Neural progenitor cell (in vitro differentiated cells): ENCODE measurements around the gene UBE2F. TPM values are rescaled to one million over a fixed set of nuclear protein-coding genes. Genes with fewer than 3 reads are reported as not detected.

ENCODE experiments used
- DNase-seq: peaks from one replicate; pipeline ENCODE4 v3.0.0-alpha.2; 2016; ENCODE audit warnings: low spot score
- H2AFZ ChIP-seq: fragments of 200-600 bp; sonication (generic); replicated peaks from 2 replicates; pipeline ENCODE4 v1.6.1; 2016; ENCODE audit warnings: antibody characterized with exemption
- H3F3A ChIP-seq: fragments of 200-600 bp; sonication (generic); 2 replicates; pipeline ENCODE4 v1.6.1; 2016; ENCODE audit warnings: antibody characterized with exemption, low read depth
- H3K27ac ChIP-seq: fragments of 200-600 bp; sonication (generic); 2 replicates; pipeline ENCODE4 v1.5.1; 2016; ENCODE audit warnings: mild to moderate bottlenecking
- H3K27me3 ChIP-seq: fragments of 200-600 bp; sonication (generic); 2 replicates; pipeline ENCODE4 v1.6.1; 2016; ENCODE audit warnings: mild to moderate bottlenecking, moderate library complexity
- H3K36me3 ChIP-seq: fragments of 200-600 bp; sonication (generic); 2 replicates; pipeline ENCODE4 v1.5.1; 2016
- H3K4me1 ChIP-seq: fragments of 200-600 bp; sonication (generic); 2 replicates; pipeline ENCODE4 v1.6.1; 2016; ENCODE audit warnings: mixed run types
- H3K4me2 ChIP-seq: fragments of 200-600 bp; sonication (generic); 2 replicates; pipeline ENCODE4 v1.6.1; 2016
- H3K4me3 ChIP-seq: fragments of 200-600 bp; sonication (generic); 2 replicates; pipeline ENCODE4 v1.5.1; 2016
- H3K79me2 ChIP-seq: fragments of 200-600 bp; sonication (generic); 2 replicates; pipeline ENCODE4 v1.6.1; 2016; ENCODE audit warnings: low read depth
- H3K9ac ChIP-seq: fragments of 200-600 bp; sonication (generic); 2 replicates; pipeline ENCODE4 v1.6.1; 2016
- H3K9me3 ChIP-seq: fragments of 200-600 bp; sonication (generic); 2 replicates; pipeline ENCODE4 v1.5.1; 2016; ENCODE audit warnings: low read depth
- H4K20me1 ChIP-seq: fragments of 200-600 bp; sonication (generic); 2 replicates; pipeline ENCODE4 v1.6.1; 2016; ENCODE audit warnings: low read depth
- H3K27ac Mint-ChIP-seq: 3 replicates; pipeline ENCODE4 v1.8.0; 2021; ENCODE audit warnings: mixed read lengths
- H3K27me3 Mint-ChIP-seq: 2 replicates; pipeline ENCODE4 v1.8.0; 2022; ENCODE audit warnings: low read depth, mild to moderate bottlenecking, inconsistent platforms, moderate library complexity, mixed read lengths; ENCODE audit not compliant: insufficient read depth
- H3K36me3 Mint-ChIP-seq: 3 replicates; pipeline ENCODE4 v1.8.0; 2021; ENCODE audit warnings: mixed read lengths
- H3K4me1 Mint-ChIP-seq: 3 replicates; pipeline ENCODE4 v1.8.0; 2021; ENCODE audit warnings: mixed read lengths
- H3K4me3 Mint-ChIP-seq: 3 replicates; pipeline ENCODE4 v1.8.0; 2021; ENCODE audit warnings: mild to moderate bottlenecking, moderate library complexity, mixed read lengths
- H3K9me3 Mint-ChIP-seq: 3 replicates; pipeline ENCODE4 v1.8.0; 2020; ENCODE audit warnings: mixed read lengths
- EZH2 ChIP-seq: fragments of 200-600 bp; sonication (generic); IDR thresholded peaks from 2 replicates; pipeline ENCODE4 v1.6.1; 2017; ENCODE audit warnings: antibody characterized with exemption, mild to moderate bottlenecking, moderate library complexity
- EZH2phosphoT487 ChIP-seq: fragments of 200-600 bp; sonication (generic); IDR thresholded peaks from 2 replicates; pipeline ENCODE4 v1.6.1; 2017; ENCODE audit warnings: antibody characterized with exemption
- total RNA-seq: library from RNA; depleted of rRNA; stranded (reverse); fragments of >200 nt; gene quantifications from 2 replicates; pipeline ENCODE4 v1.2.3, GENCODE V29; 2015; ENCODE audit warnings: low replicate concordance
- TF ChIP-seq, protein P1 (sequence below): fragments of 200-600 bp; sonication (generic); IDR thresholded peaks from 2 replicates; pipeline ENCODE4 v1.5.1; 2017; ENCODE audit warnings: antibody characterized with exemption, mild to moderate bottlenecking

Gene UBE2F
- total RNA-seq, 1 donor from 2014 or later, result 77.4 TPM

DNA sequence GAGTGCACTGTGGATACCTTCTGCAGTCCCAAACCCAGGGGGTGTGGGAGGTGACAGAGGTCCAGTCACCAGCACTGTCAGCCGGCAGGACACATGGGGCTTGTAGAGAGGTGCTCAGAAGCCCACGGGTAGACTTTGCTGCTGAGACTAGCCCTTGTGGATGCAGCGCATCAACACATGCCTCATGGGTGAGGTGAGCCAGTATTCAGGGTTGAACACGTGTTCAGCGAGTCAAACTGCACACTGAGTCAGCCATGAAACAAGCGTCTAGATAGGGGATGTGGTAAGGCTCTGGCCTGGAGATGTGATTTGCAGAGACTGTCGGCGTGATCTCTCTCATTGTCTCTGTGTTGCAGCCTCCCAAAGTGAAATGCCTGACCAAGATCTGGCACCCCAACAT lies 58.2 kb downstream of the UBE2F start:
- TF ChIP-seq EZH2 (no peak), EZH2phosphoT487 (no peak)
- TF ChIP-seq, protein P1, sequence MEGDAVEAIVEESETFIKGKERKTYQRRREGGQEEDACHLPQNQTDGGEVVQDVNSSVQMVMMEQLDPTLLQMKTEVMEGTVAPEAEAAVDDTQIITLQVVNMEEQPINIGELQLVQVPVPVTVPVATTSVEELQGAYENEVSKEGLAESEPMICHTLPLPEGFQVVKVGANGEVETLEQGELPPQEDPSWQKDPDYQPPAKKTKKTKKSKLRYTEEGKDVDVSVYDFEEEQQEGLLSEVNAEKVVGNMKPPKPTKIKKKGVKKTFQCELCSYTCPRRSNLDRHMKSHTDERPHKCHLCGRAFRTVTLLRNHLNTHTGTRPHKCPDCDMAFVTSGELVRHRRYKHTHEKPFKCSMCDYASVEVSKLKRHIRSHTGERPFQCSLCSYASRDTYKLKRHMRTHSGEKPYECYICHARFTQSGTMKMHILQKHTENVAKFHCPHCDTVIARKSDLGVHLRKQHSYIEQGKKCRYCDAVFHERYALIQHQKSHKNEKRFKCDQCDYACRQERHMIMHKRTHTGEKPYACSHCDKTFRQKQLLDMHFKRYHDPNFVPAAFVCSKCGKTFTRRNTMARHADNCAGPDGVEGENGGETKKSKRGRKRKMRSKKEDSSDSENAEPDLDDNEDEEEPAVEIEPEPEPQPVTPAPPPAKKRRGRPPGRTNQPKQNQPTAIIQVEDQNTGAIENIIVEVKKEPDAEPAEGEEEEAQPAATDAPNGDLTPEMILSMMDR, result no peak
- Histone ChIP-seq H3K4me3 (no peak overlapping the region), H2AFZ (no peak overlapping the region), H3K36me3 (no peaks in the 10 kb centered on the region), H3K27me3 (no peaks in the 10 kb centered on the region), H3K27ac (no peak overlapping the region), H3K9ac (no peak overlapping the region), H3K9me3 (no peaks in the 10 kb centered on the region), H3F3A (no peaks in the 10 kb centered on the region), H4K20me1 (peaks cover 9% of the 10 kb centered on the region), H3K4me1 (no peaks in the 10 kb centered on the region), H3K79me2 (no peaks in the 10 kb centered on the region), H3K4me2 (no peak overlapping the region)
- DNase-seq, result no peak
- H3K9me3 Mint-ChIP-seq, result no peaks in the 10 kb centered on the region
- H3K4me3 Mint-ChIP-seq, result no peak overlapping the region
- no peaks in the 10 kb centered on the region for H3K27me3 Mint-ChIP-seq
- no peak overlapping the region for H3K27ac Mint-ChIP-seq
- no peaks in the 10 kb centered on the region for H3K4me1 Mint-ChIP-seq
- peaks cover 2% of the 10 kb centered on the region for H3K36me3 Mint-ChIP-seq

DNA sequence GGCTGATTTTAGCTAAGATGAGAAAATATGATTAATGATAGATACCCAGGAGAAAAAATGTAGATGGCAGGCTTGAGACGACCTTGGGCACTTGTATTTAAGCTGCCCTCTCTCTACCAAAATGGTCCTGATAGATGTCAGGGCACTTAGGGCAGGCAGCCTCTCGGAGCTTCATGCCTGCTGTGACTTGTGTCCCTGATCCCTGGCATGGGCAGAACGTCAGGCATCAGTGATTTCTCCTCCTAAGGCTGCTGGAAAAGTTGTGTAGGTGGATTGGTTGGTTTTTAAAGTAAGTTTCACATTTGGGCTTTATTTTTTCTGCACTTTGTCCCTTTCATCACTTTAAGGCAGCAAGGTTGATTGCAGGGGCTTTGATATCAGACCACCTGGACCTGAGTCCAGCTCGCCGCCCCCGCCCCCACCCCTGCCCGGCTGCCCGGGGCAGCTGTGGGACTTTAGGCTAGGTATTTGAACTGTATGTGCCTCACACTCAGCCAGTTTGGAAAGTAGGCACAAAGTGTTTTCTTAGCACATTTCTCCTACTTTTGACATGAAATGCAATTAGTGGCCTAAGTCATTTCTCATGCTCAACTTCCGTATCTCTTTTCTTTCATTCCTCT lies 59.0 kb downstream of the UBE2F start:
- Histone ChIP-seq H3F3A (no peaks in the 10 kb centered on the region), H2AFZ (no peak overlapping the region), H3K27ac (no peak overlapping the region), H3K4me2 (no peak overlapping the region), H3K9ac (no peak overlapping the region), H3K9me3 (no peaks in the 10 kb centered on the region), H4K20me1 (peaks cover 9% of the 10 kb centered on the region), H3K4me1 (no peaks in the 10 kb centered on the region), H3K79me2 (no peaks in the 10 kb centered on the region), H3K4me3 (no peak overlapping the region), H3K36me3 (no peaks in the 10 kb centered on the region), H3K27me3 (no peaks in the 10 kb centered on the region)
- Mint-ChIP-seq H3K4me1 (no peaks in the 10 kb centered on the region), H3K9me3 (no peaks in the 10 kb centered on the region), H3K27ac (no peak overlapping the region), H3K36me3 (peaks cover 7% of the 10 kb centered on the region), H3K27me3 (no peaks in the 10 kb centered on the region), H3K4me3 (no peak overlapping the region)
- TF ChIP-seq EZH2phosphoT487 (no peak), EZH2 (no peak)
- TF ChIP-seq, protein P1, result no peak
- no peak for DNase-seq

DNA sequence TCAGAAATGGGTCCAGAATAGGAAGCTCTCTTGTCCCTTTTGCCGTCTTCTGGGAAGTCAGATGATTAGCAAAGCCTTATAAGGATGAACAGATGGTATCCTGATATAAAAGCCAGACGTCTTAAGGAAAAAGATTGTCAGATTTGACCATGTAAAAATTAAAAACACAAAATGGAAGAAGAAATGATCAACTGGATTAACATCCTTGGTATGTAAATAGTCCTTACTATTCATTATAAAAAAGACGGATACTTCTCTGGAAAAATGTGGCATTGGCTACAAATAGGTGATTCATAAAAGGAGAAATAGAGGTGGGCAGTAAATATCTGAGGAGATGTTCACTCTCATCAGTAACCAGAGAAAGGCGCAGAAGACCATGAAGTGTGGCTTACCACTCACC lies 60.2 kb downstream of the UBE2F start:
- TF ChIP-seq EZH2phosphoT487 (no peak), EZH2 (no peak)
- TF ChIP-seq, protein P1, result no peak
- Histone ChIP-seq H3K9ac (no peak overlapping the region), H3K79me2 (no peaks in the 10 kb centered on the region), H3K27me3 (no peaks in the 10 kb centered on the region), H2AFZ (no peak overlapping the region), H3K27ac (no peak overlapping the region), H3K4me2 (no peak overlapping the region), H4K20me1 (peaks cover 9% of the 10 kb centered on the region), H3F3A (no peaks in the 10 kb centered on the region), H3K36me3 (no peaks in the 10 kb centered on the region), H3K9me3 (no peaks in the 10 kb centered on the region), H3K4me3 (no peak overlapping the region), H3K4me1 (no peaks in the 10 kb centered on the region)
- no peak for DNase-seq
- Mint-ChIP-seq H3K9me3 (no peaks in the 10 kb centered on the region), H3K4me3 (no peak overlapping the region), H3K27ac (no peak overlapping the region), H3K4me1 (no peaks in the 10 kb centered on the region), H3K27me3 (no peaks in the 10 kb centered on the region), H3K36me3 (peaks cover 14% of the 10 kb centered on the region)
